22Rv1 (cell line): Measurements from ENCODE around the gene SASH3.

ENCODE experiments used
- ZFX ChIP-seq: fragments of 450-650 bp; IDR thresholded peaks from 2 replicates; pipeline ENCODE4 v1.6.1; 2017; ENCODE audit warnings: antibody characterized with exemption, borderline replicate concordance
- TF ChIP-seq, protein P1 (sequence below): fragments of 450-650 bp; IDR thresholded peaks from 2 replicates; pipeline ENCODE4 v1.5.1; 2017; ENCODE audit warnings: mild to moderate bottlenecking

DNA sequence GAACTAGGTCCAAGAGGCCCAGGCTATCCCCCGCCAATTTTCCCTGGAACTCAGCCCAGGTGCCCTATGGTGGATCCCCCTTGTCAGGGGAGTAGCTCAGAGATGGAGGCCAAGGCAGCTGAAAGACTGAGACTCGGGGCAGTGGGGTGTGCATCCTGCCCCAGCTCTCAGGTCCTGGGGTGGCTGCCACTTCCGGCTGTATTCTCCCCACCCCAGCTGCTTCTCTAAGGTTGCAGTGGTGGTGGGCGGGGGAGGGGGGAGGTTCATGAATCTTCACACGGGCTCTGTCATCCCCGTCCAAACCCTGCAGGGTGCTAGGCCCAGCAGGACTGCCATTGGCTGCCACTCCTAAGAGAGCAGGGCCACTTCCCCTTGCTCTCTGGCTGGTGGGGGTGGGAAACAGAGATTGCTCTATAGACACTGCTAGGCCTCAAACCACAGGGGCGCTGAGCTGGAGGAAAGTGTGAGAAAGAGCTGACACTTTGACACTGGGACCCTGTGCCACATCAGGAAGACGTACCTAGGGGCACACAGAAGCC lies 1.5 kb downstream of the SASH3 start:
- TF ChIP-seq, protein P1, sequence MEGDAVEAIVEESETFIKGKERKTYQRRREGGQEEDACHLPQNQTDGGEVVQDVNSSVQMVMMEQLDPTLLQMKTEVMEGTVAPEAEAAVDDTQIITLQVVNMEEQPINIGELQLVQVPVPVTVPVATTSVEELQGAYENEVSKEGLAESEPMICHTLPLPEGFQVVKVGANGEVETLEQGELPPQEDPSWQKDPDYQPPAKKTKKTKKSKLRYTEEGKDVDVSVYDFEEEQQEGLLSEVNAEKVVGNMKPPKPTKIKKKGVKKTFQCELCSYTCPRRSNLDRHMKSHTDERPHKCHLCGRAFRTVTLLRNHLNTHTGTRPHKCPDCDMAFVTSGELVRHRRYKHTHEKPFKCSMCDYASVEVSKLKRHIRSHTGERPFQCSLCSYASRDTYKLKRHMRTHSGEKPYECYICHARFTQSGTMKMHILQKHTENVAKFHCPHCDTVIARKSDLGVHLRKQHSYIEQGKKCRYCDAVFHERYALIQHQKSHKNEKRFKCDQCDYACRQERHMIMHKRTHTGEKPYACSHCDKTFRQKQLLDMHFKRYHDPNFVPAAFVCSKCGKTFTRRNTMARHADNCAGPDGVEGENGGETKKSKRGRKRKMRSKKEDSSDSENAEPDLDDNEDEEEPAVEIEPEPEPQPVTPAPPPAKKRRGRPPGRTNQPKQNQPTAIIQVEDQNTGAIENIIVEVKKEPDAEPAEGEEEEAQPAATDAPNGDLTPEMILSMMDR = no peak
- no peak for TF ChIP-seq ZFX
